Nephron progenitor cell (in vitro differentiated cells): ENCODE data around the gene GNAT3.

ENCODE experiments used
- DNase-seq: peaks from one replicate; pipeline ENCODE4 v3.0.0; 2021
- H3K27ac Mint-ChIP-seq: 2 replicates; pipeline ENCODE4 v1.8.0; 2021; ENCODE audit warnings: mild to moderate bottlenecking, moderate library complexity, mixed read lengths
- H3K27me3 Mint-ChIP-seq: 2 replicates; pipeline ENCODE4 v1.8.0; 2021; ENCODE audit warnings: mild to moderate bottlenecking, low read depth, mixed read lengths; ENCODE audit not compliant: poor library complexity
- H3K36me3 Mint-ChIP-seq: 2 replicates; pipeline ENCODE4 v1.8.0; 2021; ENCODE audit warnings: low read depth, mixed read lengths
- H3K4me1 Mint-ChIP-seq: 2 replicates; pipeline ENCODE4 v1.8.0; 2021; ENCODE audit warnings: mixed read lengths
- H3K4me3 Mint-ChIP-seq: 2 replicates; pipeline ENCODE4 v1.8.0; 2021; ENCODE audit warnings: mild to moderate bottlenecking, moderate library complexity, mixed read lengths
- H3K9me3 Mint-ChIP-seq: 2 replicates; pipeline ENCODE4 v1.8.0; 2021; ENCODE audit warnings: mild to moderate bottlenecking, moderate library complexity, mixed read lengths
- TF ChIP-seq, protein P1 (sequence below): fragments of 200-600 bp; sonication (generic); IDR thresholded peaks from 2 replicates; pipeline ENCODE4 v1.5.0; 2021; ENCODE audit warnings: antibody characterized with exemption

Gene GNAT3

GRCh38 chr7:80499350-80499953 is 12.4 kb downstream of the GNAT3 start:
- Mint-ChIP-seq H3K27ac (no peak overlapping the region), H3K4me3 (no peak overlapping the region), H3K4me1 (no peaks in the 10 kb centered on the region), H3K9me3 (no peaks in the 10 kb centered on the region), H3K27me3 (peaks cover 4% of the 10 kb centered on the region), H3K36me3 (no peaks in the 10 kb centered on the region)
- no peak for DNase-seq
- TF ChIP-seq, protein P1, sequence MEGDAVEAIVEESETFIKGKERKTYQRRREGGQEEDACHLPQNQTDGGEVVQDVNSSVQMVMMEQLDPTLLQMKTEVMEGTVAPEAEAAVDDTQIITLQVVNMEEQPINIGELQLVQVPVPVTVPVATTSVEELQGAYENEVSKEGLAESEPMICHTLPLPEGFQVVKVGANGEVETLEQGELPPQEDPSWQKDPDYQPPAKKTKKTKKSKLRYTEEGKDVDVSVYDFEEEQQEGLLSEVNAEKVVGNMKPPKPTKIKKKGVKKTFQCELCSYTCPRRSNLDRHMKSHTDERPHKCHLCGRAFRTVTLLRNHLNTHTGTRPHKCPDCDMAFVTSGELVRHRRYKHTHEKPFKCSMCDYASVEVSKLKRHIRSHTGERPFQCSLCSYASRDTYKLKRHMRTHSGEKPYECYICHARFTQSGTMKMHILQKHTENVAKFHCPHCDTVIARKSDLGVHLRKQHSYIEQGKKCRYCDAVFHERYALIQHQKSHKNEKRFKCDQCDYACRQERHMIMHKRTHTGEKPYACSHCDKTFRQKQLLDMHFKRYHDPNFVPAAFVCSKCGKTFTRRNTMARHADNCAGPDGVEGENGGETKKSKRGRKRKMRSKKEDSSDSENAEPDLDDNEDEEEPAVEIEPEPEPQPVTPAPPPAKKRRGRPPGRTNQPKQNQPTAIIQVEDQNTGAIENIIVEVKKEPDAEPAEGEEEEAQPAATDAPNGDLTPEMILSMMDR: no peak

DNA sequence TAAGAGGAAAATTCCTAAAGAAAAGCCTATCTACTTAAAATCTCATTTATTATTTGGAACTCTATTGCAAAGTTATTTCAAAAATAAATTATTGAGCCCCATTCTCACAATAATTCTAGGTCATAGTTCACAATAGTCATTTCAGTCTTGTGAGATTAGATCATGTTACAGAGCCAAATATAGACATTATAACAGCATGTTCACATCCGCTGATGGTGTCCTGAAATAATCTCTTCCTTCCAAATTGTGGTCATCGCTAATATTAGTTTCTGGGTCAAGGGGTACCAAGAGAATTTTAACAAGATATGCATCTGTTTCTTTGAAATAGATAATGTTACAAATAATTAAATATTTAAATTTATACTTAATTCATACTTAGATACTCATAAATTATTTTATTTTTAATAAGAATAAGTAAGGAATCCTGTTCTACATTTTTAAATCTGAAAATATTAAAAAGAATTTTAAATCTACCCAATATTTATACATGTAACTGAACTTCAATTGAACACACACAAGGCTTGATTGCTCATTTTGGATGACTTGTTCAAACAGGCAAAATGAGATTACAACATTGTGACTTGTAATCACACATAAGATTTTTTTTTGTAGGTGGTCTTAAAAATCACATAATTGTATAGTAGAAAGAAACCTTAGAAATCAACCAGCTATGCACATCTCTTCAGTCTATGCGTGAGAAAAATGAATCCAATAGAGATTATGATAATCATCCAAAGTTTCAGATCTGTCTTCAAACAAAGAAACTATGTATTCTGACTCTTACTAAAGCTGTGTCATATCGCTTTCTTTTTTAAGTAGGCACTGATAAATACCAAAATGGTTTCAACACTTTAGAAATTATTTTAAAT is 13.1 kb downstream of the GNAT3 start:
- peaks cover 4% of the 10 kb centered on the region for H3K27me3 Mint-ChIP-seq
- no peaks in the 10 kb centered on the region for H3K9me3 Mint-ChIP-seq
- TF ChIP-seq, protein P1: no peak
- H3K36me3 Mint-ChIP-seq: no peaks in the 10 kb centered on the region
- H3K4me1 Mint-ChIP-seq: no peaks in the 10 kb centered on the region
- no peak overlapping the region for H3K27ac Mint-ChIP-seq
- DNase-seq: no peak
- no peak overlapping the region for H3K4me3 Mint-ChIP-seq

GRCh38 chr7:80496586-80496985 is 15.3 kb downstream of the GNAT3 start:
- no peak overlapping the region for H3K4me3 Mint-ChIP-seq
- no peak overlapping the region for H3K27ac Mint-ChIP-seq
- no peaks in the 10 kb centered on the region for H3K36me3 Mint-ChIP-seq
- peaks cover 4% of the 10 kb centered on the region for H3K27me3 Mint-ChIP-seq
- TF ChIP-seq, protein P1: no peak
- no peak for DNase-seq
- H3K4me1 Mint-ChIP-seq: no peaks in the 10 kb centered on the region
- no peaks in the 10 kb centered on the region for H3K9me3 Mint-ChIP-seq

DNA sequence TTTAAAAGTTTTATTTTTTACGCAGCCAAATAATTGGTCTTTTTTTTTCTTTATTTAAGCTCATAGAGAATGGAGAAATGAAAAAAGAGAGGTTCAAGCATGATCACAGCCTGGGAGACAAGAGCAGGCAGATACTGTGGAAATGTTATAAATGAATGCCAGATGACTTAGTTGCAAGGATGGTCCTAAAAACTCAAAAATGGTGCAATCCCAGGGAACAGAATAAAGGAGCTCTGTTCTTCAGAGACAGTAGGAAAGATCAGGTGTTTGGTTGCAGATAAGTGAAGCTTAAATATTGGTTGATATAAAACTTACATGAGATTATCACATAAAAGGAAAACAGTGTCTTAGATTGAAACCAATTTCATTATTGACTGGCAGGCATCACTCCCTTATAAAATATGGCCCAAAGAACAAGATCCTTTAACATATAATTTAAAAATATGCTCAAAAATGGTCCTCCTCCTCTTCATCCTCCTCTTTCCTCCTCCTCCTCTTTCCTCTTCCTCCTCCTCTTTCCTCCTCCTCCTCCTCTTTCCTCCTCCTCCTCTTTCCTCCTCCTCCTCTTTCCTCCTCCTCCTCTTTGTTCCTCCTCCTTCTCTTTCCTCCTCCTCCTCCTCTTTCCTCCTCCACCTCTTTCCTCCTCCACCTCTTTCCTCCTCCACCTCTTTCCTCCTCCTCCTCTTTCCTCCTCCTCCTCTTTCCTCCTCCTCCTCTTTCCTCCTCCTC is 18.6 kb downstream of the GNAT3 start:
- Mint-ChIP-seq H3K9me3 (no peaks in the 10 kb centered on the region), H3K4me1 (no peaks in the 10 kb centered on the region), H3K4me3 (no peak overlapping the region), H3K27ac (no peak overlapping the region), H3K36me3 (no peaks in the 10 kb centered on the region), H3K27me3 (peaks cover 4% of the 10 kb centered on the region)
- no peak for DNase-seq
- TF ChIP-seq, protein P1: no peak

GRCh38 chr7:80491462-80491861 is 20.4 kb downstream of the GNAT3 start:
- H3K36me3 Mint-ChIP-seq: no peaks in the 10 kb centered on the region
- H3K27ac Mint-ChIP-seq: no peak overlapping the region
- H3K4me1 Mint-ChIP-seq: no peaks in the 10 kb centered on the region
- TF ChIP-seq, protein P1: no peak
- no peak for DNase-seq
- no peaks in the 10 kb centered on the region for H3K27me3 Mint-ChIP-seq
- no peak overlapping the region for H3K4me3 Mint-ChIP-seq
- H3K9me3 Mint-ChIP-seq: no peaks in the 10 kb centered on the region
